DLD1 (cell line): Measurements from ENCODE around the gene AK9.
"Not testable (repeated sequence)": the region's sequence is repeated elsewhere in the genome, so short reads cannot be mapped to it uniquely, and the experiment has no call there.

Experiments
- in situ Hi-C: cut with HindIII; loops from 2 replicates; pipeline ENCODE4 v1.10.0; 2017; ENCODE audit warnings: low sequenced_read_pairs

AK9 gene

GRCh38 chr6:109690737-109691621, at the start of gene AK9, which contains the start of gene FIG4:
TSS of gene AK9 (minus strand) at chr6:109691202. CDS start at chr6:109675745, 15,457 bp downstream.
TSS of gene FIG4 (plus strand) at chr6:109691296. CDS start at chr6:109691436, 140 bp downstream.
- in situ Hi-C loops = no loop called here

GRCh38 chr6:109740787-109741186, 49.8 kb upstream of the AK9 start:
- in situ Hi-C loops = no loop called here

- in situ Hi-C loops = no loop called here
Measured at GRCh38 chr6:109739686-109740085, 48.7 kb upstream of the AK9 start.

- in situ Hi-C loops = no loop called here
Measured at GRCh38 chr6:109738667-109739066, 47.7 kb upstream of the AK9 start.

GRCh38 chr6:109738255-109738654, 47.3 kb upstream of the AK9 start:
- in situ Hi-C loops = no loop called here

GRCh38 chr6:109736273-109737025, 45.4 kb upstream of the AK9 start:
- in situ Hi-C loops = no loop called here

GRCh38 chr6:109725250-109725649, 34.2 kb upstream of the AK9 start:
- in situ Hi-C loops = not testable (repeated sequence)

- in situ Hi-C loops = no loop called here
Measured at GRCh38 chr6:109722564-109723254, 31.7 kb upstream of the AK9 start.

GRCh38 chr6:109722011-109722410, 31.0 kb upstream of the AK9 start:
- in situ Hi-C loops = no loop called here

GRCh38 chr6:109720311-109720710, 29.3 kb upstream of the AK9 start:
- in situ Hi-C loops = no loop called here

GRCh38 chr6:109718991-109719390, 28.0 kb upstream of the AK9 start:
- in situ Hi-C loops = no loop called here

GRCh38 chr6:109717971-109718370, 27.0 kb upstream of the AK9 start:
- in situ Hi-C loops = no loop called here

- in situ Hi-C loops = no loop called here
Measured at GRCh38 chr6:109715616-109716015, 24.6 kb upstream of the AK9 start.

- in situ Hi-C loops = no loop called here
Measured at GRCh38 chr6:109714611-109715010, 23.6 kb upstream of the AK9 start.

- in situ Hi-C loops = no loop called here
Measured at GRCh38 chr6:109714166-109714565, 23.2 kb upstream of the AK9 start.

- in situ Hi-C loops = no loop called here
Measured at GRCh38 chr6:109713097-109713496, 22.1 kb upstream of the AK9 start.

GRCh38 chr6:109708099-109708498, 17.1 kb upstream of the AK9 start:
- in situ Hi-C loops = not testable (repeated sequence)

- in situ Hi-C loops = no loop called here
Measured at GRCh38 chr6:109706513-109706912, 15.5 kb upstream of the AK9 start.

GRCh38 chr6:109705258-109705657, 14.3 kb upstream of the AK9 start:
- in situ Hi-C loops = no loop called here

- in situ Hi-C loops = loop anchor here (5.0 kb wide), 1 partner anchor 345 kb away; no protein-coding TSS in a partner anchor
Measured at GRCh38 chr6:109702791-109703190, 11.8 kb upstream of the AK9 start.

- in situ Hi-C loops = loop anchor here (5.0 kb wide), 1 partner anchor 346 kb away; no protein-coding TSS in a partner anchor
Measured at GRCh38 chr6:109701774-109702173, 10.8 kb upstream of the AK9 start.
